ENCODE measurements around the gene NCAM1. TPM values are rescaled to one million over a fixed set of nuclear protein-coding genes. Genes with fewer than 3 reads are reported as not detected.

Gene NCAM1
- total RNA-seq, 2 experiments from 2014 or later: 0.34 TPM; not detected in 1

- TF ChIP-seq, protein P1, sequence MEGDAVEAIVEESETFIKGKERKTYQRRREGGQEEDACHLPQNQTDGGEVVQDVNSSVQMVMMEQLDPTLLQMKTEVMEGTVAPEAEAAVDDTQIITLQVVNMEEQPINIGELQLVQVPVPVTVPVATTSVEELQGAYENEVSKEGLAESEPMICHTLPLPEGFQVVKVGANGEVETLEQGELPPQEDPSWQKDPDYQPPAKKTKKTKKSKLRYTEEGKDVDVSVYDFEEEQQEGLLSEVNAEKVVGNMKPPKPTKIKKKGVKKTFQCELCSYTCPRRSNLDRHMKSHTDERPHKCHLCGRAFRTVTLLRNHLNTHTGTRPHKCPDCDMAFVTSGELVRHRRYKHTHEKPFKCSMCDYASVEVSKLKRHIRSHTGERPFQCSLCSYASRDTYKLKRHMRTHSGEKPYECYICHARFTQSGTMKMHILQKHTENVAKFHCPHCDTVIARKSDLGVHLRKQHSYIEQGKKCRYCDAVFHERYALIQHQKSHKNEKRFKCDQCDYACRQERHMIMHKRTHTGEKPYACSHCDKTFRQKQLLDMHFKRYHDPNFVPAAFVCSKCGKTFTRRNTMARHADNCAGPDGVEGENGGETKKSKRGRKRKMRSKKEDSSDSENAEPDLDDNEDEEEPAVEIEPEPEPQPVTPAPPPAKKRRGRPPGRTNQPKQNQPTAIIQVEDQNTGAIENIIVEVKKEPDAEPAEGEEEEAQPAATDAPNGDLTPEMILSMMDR (IDR thresholded peaks at IDR 0.05): no peak
- Mint-ChIP-seq H3K4me3 (no peak overlapping the region), H3K27me3 (peaks cover 4% of the 10 kb centered on the region), H3K4me1 (ENCODE audit: low read depth) (no peaks in the 10 kb centered on the region), H3K27ac (no peak overlapping the region), H3K36me3 (ENCODE audit: low read depth) (no peaks in the 10 kb centered on the region), H3K9me3 (peaks cover 2% of the 10 kb centered on the region)
- H3K27ac ChIP-seq (ENCODE audit: low read depth in 1 of 2, low read length in 2 of 2): no peak overlapping the region
- H3K4me1 ChIP-seq (ENCODE audit: insufficient read depth, low read length): no peaks in the 10 kb centered on the region
- no peaks in the 10 kb centered on the region for H3K9me3 ChIP-seq (ENCODE audit: control insufficient read depth in 1 of 2, insufficient read depth in 1 of 2, low read length in 2 of 2)
- ATAC-seq (ENCODE audit: poor library complexity): no peak
- no peaks in the 10 kb centered on the region for H3K36me3 ChIP-seq (ENCODE audit: insufficient read depth, low read length)
- H3K27me3 ChIP-seq (ENCODE audit: control insufficient read depth in 1 of 2, insufficient read depth in 2 of 2, low read length in 2 of 2): peaks cover 0 to 7% of the 10 kb centered on the region in 2 experiments
- ChIA-PET POLR2A (no interaction called here), CTCF (no interaction called here)
- DNase-seq: no peak
- intact Hi-C loops (cut with DNase I, micrococcal nuclease): no loop called here
- H3K4me3 ChIP-seq (ENCODE audit: low read length): no peak overlapping the region
Observed at GRCh38 chr11:112931703-112932102, 29.5 kb upstream of the NCAM1 start.

DNA sequence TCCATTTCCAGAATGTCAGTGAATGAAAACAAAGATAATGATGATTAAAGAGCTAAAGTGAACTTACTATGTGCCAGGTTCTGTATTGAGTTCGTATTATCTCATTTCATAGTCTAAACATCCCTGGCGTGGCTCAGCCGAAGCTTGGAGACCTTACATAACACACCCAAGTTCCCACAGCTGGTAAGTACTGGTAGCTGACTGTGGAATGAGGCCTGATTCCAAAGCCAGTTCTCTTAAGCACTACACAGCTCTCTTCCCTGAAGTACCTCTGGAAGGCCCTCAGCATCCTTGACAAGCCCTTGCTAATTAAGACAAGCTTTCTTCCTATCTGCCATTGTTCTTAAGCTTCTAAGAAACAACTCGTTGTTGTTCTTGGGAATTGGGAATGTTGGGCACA, 28.6 kb upstream of the NCAM1 start:
- CTCF ChIA-PET: no interaction called here
- no peak overlapping the region for H3K4me3 ChIP-seq (ENCODE audit: low read length)
- no peak for DNase-seq
- no peaks in the 10 kb centered on the region for H3K36me3 ChIP-seq (ENCODE audit: insufficient read depth, low read length)
- no peak overlapping the region for H3K27ac ChIP-seq (ENCODE audit: low read depth in 1 of 2, low read length in 2 of 2)
- no peak for ATAC-seq (ENCODE audit: poor library complexity)
- H3K27me3 ChIP-seq (ENCODE audit: control insufficient read depth in 1 of 2, insufficient read depth in 2 of 2, low read length in 2 of 2): peaks cover 0 to 7% of the 10 kb centered on the region in 2 experiments
- H3K4me1 ChIP-seq (ENCODE audit: insufficient read depth, low read length): no peaks in the 10 kb centered on the region
- POLR2A ChIA-PET: no interaction called here
- H3K9me3 ChIP-seq (ENCODE audit: control insufficient read depth in 1 of 2, insufficient read depth in 1 of 2, low read length in 2 of 2): no peaks in the 10 kb centered on the region
- Mint-ChIP-seq H3K36me3 (ENCODE audit: low read depth) (no peaks in the 10 kb centered on the region), H3K9me3 (peaks cover 2% of the 10 kb centered on the region), H3K27me3 (peaks cover 4% of the 10 kb centered on the region), H3K4me3 (no peak overlapping the region), H3K27ac (no peak overlapping the region), H3K4me1 (ENCODE audit: low read depth) (no peaks in the 10 kb centered on the region)
- TF ChIP-seq, protein P1 (IDR thresholded peaks at IDR 0.05): no peak
- intact Hi-C loops (cut with DNase I, micrococcal nuclease): no loop called here

DNA sequence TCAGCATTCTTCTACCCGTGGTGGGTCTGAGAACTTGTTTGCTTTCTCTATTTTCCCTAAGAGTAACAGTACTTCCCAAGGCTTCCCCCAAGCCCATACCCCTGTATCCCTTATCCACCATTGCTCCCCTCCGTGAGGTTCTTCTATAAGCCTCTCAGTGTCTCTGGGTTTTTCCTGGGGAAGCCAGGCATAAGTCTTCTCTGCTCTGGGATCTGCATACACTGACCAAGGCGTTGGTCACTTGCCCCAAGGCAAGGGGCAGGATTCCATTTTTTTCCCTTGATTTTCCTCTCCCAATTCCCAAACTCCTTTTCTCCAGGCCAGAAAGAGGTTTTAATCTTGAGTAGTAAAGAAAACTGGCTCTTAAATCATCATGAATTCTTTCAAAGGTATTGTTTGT, 27.2 kb upstream of the NCAM1 start:
- Histone ChIP-seq H3K36me3 (ENCODE audit: insufficient read depth, low read length) (no peaks in the 10 kb centered on the region), H3K27ac (ENCODE audit: low read depth in 1 of 2, low read length in 2 of 2) (no peak overlapping the region), H3K4me1 (ENCODE audit: insufficient read depth, low read length) (no peaks in the 10 kb centered on the region), H3K4me3 (ENCODE audit: low read length) (no peak overlapping the region), H3K27me3 (ENCODE audit: control insufficient read depth in 1 of 2, insufficient read depth in 2 of 2, low read length in 2 of 2) (peaks cover 0 to 7% of the 10 kb centered on the region in 2 experiments), H3K9me3 (ENCODE audit: control insufficient read depth in 1 of 2, insufficient read depth in 1 of 2, low read length in 2 of 2) (no peaks in the 10 kb centered on the region)
- ATAC-seq (ENCODE audit: poor library complexity) (no peak), DNase-seq (no peak)
- TF ChIP-seq, protein P1 (IDR thresholded peaks at IDR 0.05): no peak
- no peak overlapping the region for H3K4me3 Mint-ChIP-seq
- H3K9me3 Mint-ChIP-seq: peaks cover 2% of the 10 kb centered on the region
- H3K27ac Mint-ChIP-seq: no peak overlapping the region
- peaks cover 11% of the 10 kb centered on the region for H3K27me3 Mint-ChIP-seq
- no peaks in the 10 kb centered on the region for H3K36me3 Mint-ChIP-seq (ENCODE audit: low read depth)
- CTCF ChIA-PET: no interaction called here
- no peaks in the 10 kb centered on the region for H3K4me1 Mint-ChIP-seq (ENCODE audit: low read depth)
- POLR2A ChIA-PET: no interaction called here
- intact Hi-C loops (cut with DNase I, micrococcal nuclease): no loop called here
